MM.1S (cell line): ENCODE data around the gene CFAP61.

Source experiments
- DNase-seq: peaks from one replicate; pipeline ENCODE4 v3.0.0-alpha.2; 2015
- H2AFZ ChIP-seq: fragments of 300-600 bp; sonication (generic); 2 replicates; pipeline ENCODE4 v1.6.0; 2016; ENCODE audit warnings: antibody characterized with exemption, low read length
- H3F3A ChIP-seq: fragments of 300-600 bp; sonication (generic); 2 replicates; pipeline ENCODE4 v1.6.1; 2016; ENCODE audit warnings: mild to moderate bottlenecking, antibody characterized with exemption, low read length, moderate library complexity, mixed read lengths; ENCODE audit not compliant: insufficient read depth
- H3K27ac ChIP-seq: fragments of 300-600 bp; sonication (generic); 2 replicates; pipeline ENCODE4 v1.5.1; 2016; ENCODE audit warnings: mild to moderate bottlenecking, low read length
- H3K27me3 ChIP-seq: fragments of 300-600 bp; sonication (generic); replicated peaks from 2 replicates; pipeline ENCODE4 v1.6.0; 2016; ENCODE audit warnings: low read length; ENCODE audit not compliant: insufficient read depth
- H3K36me3 ChIP-seq: fragments of 300-600 bp; sonication (generic); replicated peaks from 2 replicates; pipeline ENCODE4 v1.6.1; 2016; ENCODE audit warnings: mild to moderate bottlenecking, low read length, mixed read lengths; ENCODE audit not compliant: insufficient read depth
- H3K4me1 ChIP-seq: fragments of 300-600 bp; sonication (generic); 2 replicates; pipeline ENCODE4 v1.6.1; 2016; ENCODE audit warnings: low read length, mixed read lengths
- H3K4me2 ChIP-seq: fragments of 300-600 bp; sonication (generic); 2 replicates; pipeline ENCODE4 v1.6.0; 2016; ENCODE audit warnings: low read depth, low read length
- H3K4me3 ChIP-seq: fragments of 300-600 bp; sonication (generic); 2 replicates; pipeline ENCODE4 v1.5.1; 2016; ENCODE audit warnings: low read length, mixed read lengths
- H3K79me2 ChIP-seq: fragments of 300-600 bp; sonication (generic); 2 replicates; pipeline ENCODE4 v1.6.1; 2016; ENCODE audit warnings: mixed run types, low read length, mixed read lengths
- H3K9ac ChIP-seq: fragments of 300-600 bp; sonication (generic); 2 replicates; pipeline ENCODE4 v1.6.1; 2016; ENCODE audit warnings: low read length, mixed read lengths
- H3K9me2 ChIP-seq: fragments of 300-600 bp; sonication (generic); replicated peaks from 2 replicates; pipeline ENCODE4 v1.6.1; 2016; ENCODE audit warnings: mild to moderate bottlenecking, low read length, mixed read lengths; ENCODE audit not compliant: insufficient read depth
- H3K9me3 ChIP-seq: fragments of 300-600 bp; sonication (generic); replicated peaks from 2 replicates; pipeline ENCODE4 v1.6.1; 2016; ENCODE audit warnings: mild to moderate bottlenecking, low read length, mixed read lengths; ENCODE audit not compliant: insufficient read depth
- H4K20me1 ChIP-seq: fragments of 300-600 bp; sonication (generic); 2 replicates; pipeline ENCODE4 v1.6.1; 2016; ENCODE audit warnings: mild to moderate bottlenecking, low read length, moderate library complexity, mixed read lengths; ENCODE audit not compliant: insufficient read depth
- CTCF ChIP-seq: fragments of 300-600 bp; sonication (generic); IDR thresholded peaks from 2 replicates; pipeline ENCODE4 v1.5.1; 2016; ENCODE audit warnings: antibody characterized with exemption, low read length, mixed read lengths
- EZH2 ChIP-seq: fragments of 300-600 bp; sonication (generic); optimal IDR thresholded peaks from 2 replicates; pipeline ENCODE3; 2017; ENCODE audit warnings: low read depth, mild to moderate bottlenecking, antibody characterized with exemption, low read length, mixed read lengths
- EZH2phosphoT487 ChIP-seq: fragments of 300-600 bp; sonication (generic); IDR thresholded peaks from 2 replicates; pipeline ENCODE4 v1.6.1; 2018; ENCODE audit warnings: antibody characterized with exemption, low read length

The CFAP61 gene

GRCh38 chr20:20293691-20294385, 241.5 kb downstream of the CFAP61 start:
- Histone ChIP-seq H3F3A (no peaks in the 10 kb centered on the region), H3K4me3 (no peak overlapping the region), H4K20me1 (no peaks in the 10 kb centered on the region), H3K9me2 (no peaks in the 10 kb centered on the region), H3K4me2 (no peak overlapping the region), H3K9ac (no peak overlapping the region), H3K36me3 (no peaks in the 10 kb centered on the region), H2AFZ (no peak overlapping the region), H3K79me2 (no peaks in the 10 kb centered on the region), H3K4me1 (no peaks in the 10 kb centered on the region), H3K9me3 (no peaks in the 10 kb centered on the region), H3K27me3 (no peaks in the 10 kb centered on the region), H3K27ac (no peak overlapping the region)
- no peak for DNase-seq
- TF ChIP-seq CTCF (no peak), EZH2phosphoT487 (no peak), EZH2 (no peak)

GRCh38 chr20:20295621-20296498, 243.5 kb downstream of the CFAP61 start:
- Histone ChIP-seq H3F3A (no peaks in the 10 kb centered on the region), H3K4me3 (no peak overlapping the region), H3K36me3 (no peaks in the 10 kb centered on the region), H3K4me1 (no peaks in the 10 kb centered on the region), H4K20me1 (no peaks in the 10 kb centered on the region), H2AFZ (no peak overlapping the region), H3K9ac (no peak overlapping the region), H3K27me3 (no peaks in the 10 kb centered on the region), H3K79me2 (no peaks in the 10 kb centered on the region), H3K4me2 (no peak overlapping the region), H3K9me2 (no peaks in the 10 kb centered on the region), H3K9me3 (no peaks in the 10 kb centered on the region), H3K27ac (no peak overlapping the region)
- no peak for DNase-seq
- TF ChIP-seq EZH2 (no peak), EZH2phosphoT487 (no peak), CTCF (no peak)

GRCh38 chr20:20297181-20297580, 244.8 kb downstream of the CFAP61 start:
- H3K4me1 ChIP-seq = no peaks in the 10 kb centered on the region
- no peak overlapping the region for H2AFZ ChIP-seq
- H3K36me3 ChIP-seq = no peaks in the 10 kb centered on the region
- no peaks in the 10 kb centered on the region for H3K9me2 ChIP-seq
- no peak overlapping the region for H3K4me3 ChIP-seq
- H3K9ac ChIP-seq = no peak overlapping the region
- no peaks in the 10 kb centered on the region for H4K20me1 ChIP-seq
- TF ChIP-seq CTCF = no peak
- no peak for TF ChIP-seq EZH2phosphoT487
- TF ChIP-seq EZH2 = no peak
- DNase-seq = no peak
- H3K27me3 ChIP-seq = no peaks in the 10 kb centered on the region
- no peaks in the 10 kb centered on the region for H3K9me3 ChIP-seq
- H3K4me2 ChIP-seq = no peak overlapping the region
- no peak overlapping the region for H3K27ac ChIP-seq
- no peaks in the 10 kb centered on the region for H3K79me2 ChIP-seq
- H3F3A ChIP-seq = no peaks in the 10 kb centered on the region
